ENCODE results near the gene NFATC1.

GRCh38 chr18:79440316-79441110 is 44.8 kb downstream of the NFATC1 start:
- TF ChIP-seq, protein P1, sequence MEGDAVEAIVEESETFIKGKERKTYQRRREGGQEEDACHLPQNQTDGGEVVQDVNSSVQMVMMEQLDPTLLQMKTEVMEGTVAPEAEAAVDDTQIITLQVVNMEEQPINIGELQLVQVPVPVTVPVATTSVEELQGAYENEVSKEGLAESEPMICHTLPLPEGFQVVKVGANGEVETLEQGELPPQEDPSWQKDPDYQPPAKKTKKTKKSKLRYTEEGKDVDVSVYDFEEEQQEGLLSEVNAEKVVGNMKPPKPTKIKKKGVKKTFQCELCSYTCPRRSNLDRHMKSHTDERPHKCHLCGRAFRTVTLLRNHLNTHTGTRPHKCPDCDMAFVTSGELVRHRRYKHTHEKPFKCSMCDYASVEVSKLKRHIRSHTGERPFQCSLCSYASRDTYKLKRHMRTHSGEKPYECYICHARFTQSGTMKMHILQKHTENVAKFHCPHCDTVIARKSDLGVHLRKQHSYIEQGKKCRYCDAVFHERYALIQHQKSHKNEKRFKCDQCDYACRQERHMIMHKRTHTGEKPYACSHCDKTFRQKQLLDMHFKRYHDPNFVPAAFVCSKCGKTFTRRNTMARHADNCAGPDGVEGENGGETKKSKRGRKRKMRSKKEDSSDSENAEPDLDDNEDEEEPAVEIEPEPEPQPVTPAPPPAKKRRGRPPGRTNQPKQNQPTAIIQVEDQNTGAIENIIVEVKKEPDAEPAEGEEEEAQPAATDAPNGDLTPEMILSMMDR (IDR thresholded peaks at IDR 0.05): no peak
- TF ChIP-seq EP300 (IDR thresholded peaks at IDR 0.05): no peak
